ENCODE data around the gene CA12. TPM values are rescaled to one million over a fixed set of nuclear protein-coding genes. Genes with fewer than 3 reads are reported as not detected.
A peak's percentile ranks its signal among the peaks of the same experiment; 100 is the strongest.

The CA12 gene
- total and polyA plus RNA-seq, 9 of the 15 experiments (the other 6 are each of a cell fraction or from before 2014, with no cell fraction given), result 0.01 to 0.78 (median 0.15) TPM; not detected in 1

- TF ChIP-seq PCBP1 (IDR thresholded peaks at IDR 0.05; ENCODE audit: low read depth, low read length, poor library complexity, severe bottlenecking) (no peak), MGA (IDR thresholded peaks at IDR 0.05) (no peak; the same call in 1 of the 2 replicates), POLR2G (IDR thresholded peaks at IDR 0.05; ENCODE audit: low read depth, low read length) (no peak), ZNF316 (IDR thresholded peaks at IDR 0.05) (peak; percentile 72; the same call in 1 of the 2 replicates), HMGN3 (IDR thresholded peaks at IDR 0.05; ENCODE audit: borderline replicate concordance, extremely low read depth, insufficient read length, low read depth, low read length) (no peak), EWSR1 (IDR thresholded peaks at IDR 0.05; ENCODE audit: borderline replicate concordance, low read depth, partially characterized antibody) (no peak), NCOA1 (IDR thresholded peaks at IDR 0.05; ENCODE audit: low read depth) (peak; percentile 37; the same call in 1 of the 2 replicates), U2AF2 (optimal IDR thresholded peaks at IDR 0.05; ENCODE audit: low read depth, low read length) (no peak), SMC3 (conservative IDR thresholded peaks at IDR 0.05; ENCODE audit: insufficient read depth, low read depth, low read length) (no peak), TAF15 (IDR thresholded peaks at IDR 0.05; ENCODE audit: low read depth, low read length) (no peak), ZNF174 (CRISPR knock-in tag; IDR thresholded peaks at IDR 0.05) (no peak), ASH1L (IDR thresholded peaks at IDR 0.05; ENCODE audit: borderline replicate concordance, low read depth, partially characterized antibody) (no peak), POLR2B (IDR thresholded peaks at IDR 0.05; ENCODE audit: low read depth, partially characterized antibody) (no peak), POLR3A (IDR thresholded peaks at IDR 0.05; ENCODE audit: borderline replicate concordance, extremely low read depth, insufficient read depth, insufficient read length) (no peak)
- TF ChIP-seq, protein P1, sequence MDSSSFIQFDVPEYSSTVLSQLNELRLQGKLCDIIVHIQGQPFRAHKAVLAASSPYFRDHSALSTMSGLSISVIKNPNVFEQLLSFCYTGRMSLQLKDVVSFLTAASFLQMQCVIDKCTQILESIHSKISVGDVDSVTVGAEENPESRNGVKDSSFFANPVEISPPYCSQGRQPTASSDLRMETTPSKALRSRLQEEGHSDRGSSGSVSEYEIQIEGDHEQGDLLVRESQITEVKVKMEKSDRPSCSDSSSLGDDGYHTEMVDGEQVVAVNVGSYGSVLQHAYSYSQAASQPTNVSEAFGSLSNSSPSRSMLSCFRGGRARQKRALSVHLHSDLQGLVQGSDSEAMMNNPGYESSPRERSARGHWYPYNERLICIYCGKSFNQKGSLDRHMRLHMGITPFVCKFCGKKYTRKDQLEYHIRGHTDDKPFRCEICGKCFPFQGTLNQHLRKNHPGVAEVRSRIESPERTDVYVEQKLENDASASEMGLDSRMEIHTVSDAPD (CRISPR knock-in tag; IDR thresholded peaks at IDR 0.05), result no peak
Observed at GRCh38 chr15:63344731-63345390, 36.8 kb downstream of the CA12 start (continued).
